Psoas muscle (tissue), 8 donors: ENCODE measurements around the gene CSF2RB. TPM values are rescaled to one million over a fixed set of nuclear protein-coding genes. Genes with fewer than 3 reads are reported as not detected.

Source experiments
- ATAC-seq, 4 donors: fragments of 200-7000 bp; cut with Tn5 transposase; one replicate each; pipeline ENCODE4 v1.9.1; 2020; ENCODE audit warnings: moderate library complexity in 3 of 4, mild to moderate bottlenecking in 2 of 4
- DNase-seq, 2 donors: peaks; one replicate each; pipeline ENCODE4 v3.0.0-alpha.2; 2020
- H3K27ac ChIP-seq: fragments of 200-600 bp; one replicate; pipeline ENCODE4 v1.8.0; 2022
- H3K27me3 ChIP-seq, 3 donors: fragments of 200-600 bp in 1 of 3; one replicate each; pipeline versions ENCODE4 v1.6.1 to v1.8.0; 2013 to 2022; ENCODE audit warnings: low read length in 2 of 3, mild to moderate bottlenecking in 2 of 3, moderate library complexity in 1 of 3; ENCODE audit not compliant: insufficient read depth in 3 of 3
- H3K36me3 ChIP-seq, 2 donors: fragments of 200-600 bp in 1 of 2; one replicate each; pipeline versions ENCODE4 v1.6.1 to v1.8.0; 2013 to 2022; ENCODE audit warnings: low read depth in 1 of 2, mild to moderate bottlenecking in 1 of 2, moderate library complexity in 1 of 2; ENCODE audit not compliant: insufficient read depth in 1 of 2
- H3K4me1 ChIP-seq: fragments of 200-600 bp; one replicate; pipeline ENCODE4 v1.8.0; 2022
- H3K4me3 ChIP-seq: fragments of 200-600 bp; one replicate; pipeline ENCODE4 v1.8.0; 2022; ENCODE audit warnings: mild to moderate bottlenecking
- H3K9me3 ChIP-seq: fragments of 200-600 bp; one replicate; pipeline ENCODE4 v1.8.0; 2022
- WGBS, 3 donors: extraction: QIAGEN DNeasy Blood & Tissue Kit; methylation state at CpG; one replicate each; pipeline versions ENCODE4 v1.1.6 to v1.1.7; 2013; 5-methylcytosine and 5-hydroxymethylcytosine counted together
- intact Hi-C, 2 donors: fragments of 100-400 bp; cut with DNase I; formaldehyde crosslinking; loops; one replicate each; pipeline versions ENCODE4 v1.11.0 to v1.14.2; 2022
- polyA plus RNA-seq, 3 donors: library from polyadenylated mRNA; stranded (reverse); fragments of 200-250 nt; gene quantifications; one replicate each; pipeline ENCODE4 v1.2.3, GENCODE V29; 2013
- total RNA-seq, 4 donors: library from RNA; stranded (reverse); fragmentation: NEBNext Ultra II Directional in 2 of 4; extraction: Animal tissue kit (Norgen Biotek cat#: 25700) in 2 of 4; gene quantifications; one replicate each; pipeline versions ENCODE4 v1.2.1 to v1.2.4, GENCODE V29; 2021 to 2023
- TF ChIP-seq, protein P1 (sequence below): fragments of 200-600 bp; IDR thresholded peaks from one replicate; pipeline ENCODE4 v1.8.0; 2022; ENCODE audit warnings: antibody characterized with exemption
- donor health status: healthy with polysubstance abuse.
- donor health status: DM: no; HTN: no; CAD: no; lungs with moderate emphysema.
- donor health status: Bipolar disorder and iron deficiency.
- donor health status: healthy.
- donor health status: DM: yes; HTN: yes; CAD: no.
- donor health status: DM: no; HTN: no; CAD: no.
- donor health status: DM: no; HTN: no; CAD: no.
- donor health status: DM: yes; HTN: yes; CAD: no.

The CSF2RB gene
- total and polyA plus RNA-seq, 7 donors, result 0.25 to 1.7 (median 1.0) TPM

DNA sequence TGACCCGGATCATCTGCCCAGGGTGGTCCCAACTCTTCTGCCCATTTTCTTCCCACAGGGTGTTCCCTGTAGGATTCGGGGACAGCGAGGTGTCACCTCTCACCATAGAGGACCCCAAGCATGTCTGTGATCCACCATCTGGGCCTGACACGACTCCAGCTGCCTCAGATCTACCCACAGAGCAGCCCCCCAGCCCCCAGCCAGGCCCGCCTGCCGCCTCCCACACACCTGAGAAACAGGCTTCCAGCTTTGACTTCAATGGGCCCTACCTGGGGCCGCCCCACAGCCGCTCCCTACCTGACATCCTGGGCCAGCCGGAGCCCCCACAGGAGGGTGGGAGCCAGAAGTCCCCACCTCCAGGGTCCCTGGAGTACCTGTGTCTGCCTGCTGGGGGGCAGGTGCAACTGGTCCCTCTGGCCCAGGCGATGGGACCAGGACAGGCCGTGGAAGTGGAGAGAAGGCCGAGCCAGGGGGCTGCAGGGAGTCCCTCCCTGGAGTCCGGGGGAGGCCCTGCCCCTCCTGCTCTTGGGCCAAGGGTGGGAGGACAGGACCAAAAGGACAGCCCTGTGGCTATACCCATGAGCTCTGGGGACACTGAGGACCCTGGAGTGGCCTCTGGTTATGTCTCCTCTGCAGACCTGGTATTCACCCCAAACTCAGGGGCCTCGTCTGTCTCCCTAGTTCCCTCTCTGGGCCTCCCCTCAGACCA lies 24.0 kb downstream of the CSF2RB start:
- DNase-seq (no peak), ATAC-seq (no peak)
- Histone ChIP-seq H3K4me3 (no peak overlapping the region), H3K9me3 (no peaks in the 10 kb centered on the region), H3K36me3 (no peaks in the 10 kb centered on the region), H3K27me3 (peaks cover 0 to 28% (median 3%) of the 10 kb centered on the region in 3 donors), H3K4me1 (no peaks in the 10 kb centered on the region), H3K27ac (no peak overlapping the region)
- 86 to 91% (median 91%) methylated on average over 14 of the region's 14 CpGs for WGBS, 3 donors
- TF ChIP-seq, protein P1, sequence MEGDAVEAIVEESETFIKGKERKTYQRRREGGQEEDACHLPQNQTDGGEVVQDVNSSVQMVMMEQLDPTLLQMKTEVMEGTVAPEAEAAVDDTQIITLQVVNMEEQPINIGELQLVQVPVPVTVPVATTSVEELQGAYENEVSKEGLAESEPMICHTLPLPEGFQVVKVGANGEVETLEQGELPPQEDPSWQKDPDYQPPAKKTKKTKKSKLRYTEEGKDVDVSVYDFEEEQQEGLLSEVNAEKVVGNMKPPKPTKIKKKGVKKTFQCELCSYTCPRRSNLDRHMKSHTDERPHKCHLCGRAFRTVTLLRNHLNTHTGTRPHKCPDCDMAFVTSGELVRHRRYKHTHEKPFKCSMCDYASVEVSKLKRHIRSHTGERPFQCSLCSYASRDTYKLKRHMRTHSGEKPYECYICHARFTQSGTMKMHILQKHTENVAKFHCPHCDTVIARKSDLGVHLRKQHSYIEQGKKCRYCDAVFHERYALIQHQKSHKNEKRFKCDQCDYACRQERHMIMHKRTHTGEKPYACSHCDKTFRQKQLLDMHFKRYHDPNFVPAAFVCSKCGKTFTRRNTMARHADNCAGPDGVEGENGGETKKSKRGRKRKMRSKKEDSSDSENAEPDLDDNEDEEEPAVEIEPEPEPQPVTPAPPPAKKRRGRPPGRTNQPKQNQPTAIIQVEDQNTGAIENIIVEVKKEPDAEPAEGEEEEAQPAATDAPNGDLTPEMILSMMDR, result no peak
- intact Hi-C loops, result no loop called here

DNA sequence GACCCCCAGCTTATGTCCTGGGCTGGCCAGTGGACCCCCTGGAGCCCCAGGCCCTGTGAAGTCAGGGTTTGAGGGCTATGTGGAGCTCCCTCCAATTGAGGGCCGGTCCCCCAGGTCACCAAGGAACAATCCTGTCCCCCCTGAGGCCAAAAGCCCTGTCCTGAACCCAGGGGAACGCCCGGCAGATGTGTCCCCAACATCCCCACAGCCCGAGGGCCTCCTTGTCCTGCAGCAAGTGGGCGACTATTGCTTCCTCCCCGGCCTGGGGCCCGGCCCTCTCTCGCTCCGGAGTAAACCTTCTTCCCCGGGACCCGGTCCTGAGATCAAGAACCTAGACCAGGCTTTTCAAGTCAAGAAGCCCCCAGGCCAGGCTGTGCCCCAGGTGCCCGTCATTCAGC lies 24.6 kb downstream of the CSF2RB start:
- Histone ChIP-seq H3K27ac (no peak overlapping the region), H3K9me3 (no peaks in the 10 kb centered on the region), H3K4me3 (no peak overlapping the region), H3K36me3 (no peaks in the 10 kb centered on the region), H3K4me1 (no peaks in the 10 kb centered on the region), H3K27me3 (peaks cover 0 to 24% (median 7%) of the 10 kb centered on the region in 3 donors)
- TF ChIP-seq, protein P1, result no peak
- DNase-seq (no peak), ATAC-seq (no peak)
- 87 to 91% (median 89%) methylated on average over 12 of the region's 12 CpGs for WGBS, 3 donors
- intact Hi-C loops, result no loop called here

DNA sequence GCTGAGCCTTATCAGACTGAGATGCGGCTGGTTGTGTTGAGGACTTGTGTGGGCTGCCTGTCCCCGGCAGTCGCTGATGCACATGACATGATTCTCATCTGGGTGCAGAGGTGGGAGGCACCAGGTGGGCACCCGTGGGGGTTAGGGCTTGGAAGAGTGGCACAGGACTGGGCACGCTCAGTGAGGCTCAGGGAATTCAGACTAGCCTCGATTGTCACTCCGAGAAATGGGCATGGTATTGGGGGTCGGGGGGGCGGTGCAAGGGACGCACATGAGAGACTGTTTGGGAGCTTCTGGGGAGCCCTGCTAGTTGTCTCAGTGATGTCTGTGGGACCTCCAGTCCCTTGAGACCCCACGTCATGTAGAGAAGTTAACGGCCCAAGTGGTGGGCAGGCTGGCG lies 25.5 kb downstream of the CSF2RB start:
- Histone ChIP-seq H3K27me3 (peaks cover 0 to 24% (median 7%) of the 10 kb centered on the region in 3 donors), H3K4me3 (no peak overlapping the region), H3K27ac (no peak overlapping the region), H3K9me3 (no peaks in the 10 kb centered on the region), H3K4me1 (no peaks in the 10 kb centered on the region), H3K36me3 (no peaks in the 10 kb centered on the region)
- no peak for ATAC-seq
- TF ChIP-seq, protein P1, result no peak
- intact Hi-C loops, result no loop called here
- 89 to 91% (median 90%) methylated on average over 13 of the region's 13 CpGs for WGBS, 3 donors
- no peak for DNase-seq

DNA sequence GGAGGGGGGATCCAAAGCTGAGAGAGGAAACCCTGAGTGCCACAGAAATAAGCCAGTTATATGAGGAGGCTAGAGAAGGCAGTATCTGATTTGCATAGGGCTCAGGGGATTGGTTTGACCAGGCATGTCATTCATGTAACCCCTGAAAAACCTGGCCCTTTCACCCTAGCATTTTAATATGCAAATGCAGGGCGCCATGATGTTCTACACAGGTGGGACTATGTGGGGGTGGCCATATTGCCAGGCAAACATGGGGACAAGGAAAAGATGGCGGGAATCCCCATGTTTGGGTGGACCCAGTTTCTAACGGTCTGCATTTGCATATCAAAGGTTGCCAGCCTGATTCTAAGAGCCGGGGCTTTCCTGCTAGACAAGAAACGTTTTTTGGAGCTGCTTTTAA lies 27.2 kb downstream of the CSF2RB start:
- intact Hi-C loops, result no loop called here
- DNase-seq (no peak), ATAC-seq (no peak)
- Histone ChIP-seq H3K27ac (no peak overlapping the region), H3K27me3 (peaks cover 0 to 16% (median 4%) of the 10 kb centered on the region in 3 donors), H3K36me3 (no peaks in the 10 kb centered on the region), H3K4me3 (no peak overlapping the region), H3K4me1 (no peaks in the 10 kb centered on the region), H3K9me3 (no peaks in the 10 kb centered on the region)
- 60 to 66% (median 63%) methylated on average over 5 of the region's 5 CpGs for WGBS, 3 donors
- TF ChIP-seq, protein P1, result no peak

- ATAC-seq, result no peak
- TF ChIP-seq, protein P1, result no peak
- DNase-seq, result no peak
- WGBS, 3 donors, result 47 to 56% (median 48%) methylated on average over 5 of the region's 5 CpGs
- intact Hi-C loops, result no loop called here
- H3K36me3 ChIP-seq, result no peaks in the 10 kb centered on the region
- no peak overlapping the region for H3K27ac ChIP-seq
- no peak overlapping the region for H3K4me3 ChIP-seq
- H3K4me1 ChIP-seq, result no peaks in the 10 kb centered on the region
- no peaks in the 10 kb centered on the region for H3K9me3 ChIP-seq
- H3K27me3 ChIP-seq, result peaks cover 0 to 16% (median 4%) of the 10 kb centered on the region in 3 donors
These were observed 29.1 kb downstream of the CSF2RB start for GRCh38 chr22:36942556-36942955.
